Measurements from ENCODE around the gene FSTL5.

- TF ChIP-seq POLR2A (IDR thresholded peaks at IDR 0.05; ENCODE audit: low read depth, low read length) (no peak), MYC (IDR thresholded peaks at IDR 0.05; ENCODE audit: low read depth, low read length) (no peak), POLR2AphosphoS5 (IDR thresholded peaks at IDR 0.05; ENCODE audit: insufficient read depth, low read depth, low read length) (no peak), CTCF (IDR thresholded peaks at IDR 0.05; ENCODE audit: extremely low read depth in 1 of 2, insufficient read depth in 1 of 2, low read depth in 1 of 2, low read length in 2 of 2) (no peak), JUN (IDR thresholded peaks at IDR 0.05; ENCODE audit: borderline replicate concordance, insufficient read depth, insufficient read length, low read depth) (no peak)
Measured at GRCh38 chr4:161448550-161449180, 715.1 kb downstream of the FSTL5 start.

All from endothelial cell of umbilical vein (primary cell).